ENCODE results near the gene ACTL10. TPM values are rescaled to one million over a fixed set of nuclear protein-coding genes. Genes with fewer than 3 reads are reported as not detected.

ACTL10 gene
- total RNA-seq, 3 donors from 2014 or later, result 1.7 to 4.2 (median 2.4) TPM

GRCh38 chr20:33669224-33669623 lies 2.5 kb downstream of the ACTL10 start:
- TF ChIP-seq CTCF (IDR thresholded peaks at IDR 0.05), result no peak
- no peaks in the 10 kb centered on the region for H3K36me3 ChIP-seq (ENCODE audit: low read depth)
- no peak for DNase-seq
- intact Hi-C loops (cut with DNase I, micrococcal nuclease), result no loop called here
- no peaks in the 10 kb centered on the region for H3K9me3 ChIP-seq
- H3K4me1 ChIP-seq (ENCODE audit: low read depth), result peaks cover 32% of the 10 kb centered on the region
- no peak for ATAC-seq
- no peak overlapping the region for H3K4me3 ChIP-seq

GRCh38 chr20:33669873-33670640 lies 3.3 kb downstream of the ACTL10 start:
- peak in 1 of 3 donors; percentile 43 for DNase-seq
- H3K4me1 ChIP-seq (ENCODE audit: low read depth), result peaks cover 35% of the 10 kb centered on the region
- intact Hi-C loops (cut with DNase I, micrococcal nuclease), result no loop called here

GRCh38 chr20:33670715-33671499 lies 4.2 kb downstream of the ACTL10 start:
- Histone ChIP-seq H3K4me1 (ENCODE audit: low read depth) (peaks cover 39% of the 10 kb centered on the region), H3K9me3 (no peaks in the 10 kb centered on the region), H3K36me3 (ENCODE audit: low read depth) (no peaks in the 10 kb centered on the region), H3K4me3 (no peak overlapping the region)
- ATAC-seq, result no peak
- DNase-seq, result peak in 1 of 3 donors; percentile 25
- intact Hi-C loops (cut with DNase I, micrococcal nuclease), result no loop called here
- TF ChIP-seq CTCF (IDR thresholded peaks at IDR 0.05), result no peak

More at GRCh38 chr20:33669873-33670640, 3.3 kb downstream of the ACTL10 start:
- H3K9me3 ChIP-seq, result no peaks in the 10 kb centered on the region
- ATAC-seq, result no peak
- H3K36me3 ChIP-seq (ENCODE audit: low read depth), result no peaks in the 10 kb centered on the region
- no peak for TF ChIP-seq CTCF (IDR thresholded peaks at IDR 0.05)
- H3K4me3 ChIP-seq, result no peak overlapping the region

- DNase-seq (no peak), ATAC-seq (no peak)
- Histone ChIP-seq H3K4me1 (ENCODE audit: low read depth) (peaks cover 33% of the 10 kb centered on the region), H3K4me3 (no peak overlapping the region), H3K9me3 (no peaks in the 10 kb centered on the region), H3K36me3 (ENCODE audit: low read depth) (no peaks in the 10 kb centered on the region)
- intact Hi-C loops (cut with DNase I, micrococcal nuclease), result no loop called here
- TF ChIP-seq CTCF (IDR thresholded peaks at IDR 0.05), result no peak
These were observed 5.0 kb downstream of the ACTL10 start for GRCh38 chr20:33671573-33672288.

- Histone ChIP-seq H3K4me1 (ENCODE audit: low read depth) (peaks cover 33% of the 10 kb centered on the region), H3K9me3 (no peaks in the 10 kb centered on the region), H3K36me3 (ENCODE audit: low read depth) (no peaks in the 10 kb centered on the region), H3K4me3 (no peak overlapping the region)
- TF ChIP-seq CTCF (IDR thresholded peaks at IDR 0.05), result no peak
- intact Hi-C loops (cut with DNase I, micrococcal nuclease), result no loop called here
- no peak for ATAC-seq
- DNase-seq, result peak in 2 of 3 donors; percentile 40 to 57
These were observed 5.8 kb downstream of the ACTL10 start for GRCh38 chr20:33672426-33673113.

All from mucosa of descending colon (tissue), 3 donors.